ENCODE measurements around the gene PTCHD4. TPM values are rescaled to one million over a fixed set of nuclear protein-coding genes. Genes with fewer than 3 reads are reported as not detected.

PTCHD4 gene
- total and polyA plus RNA-seq, 4 donors = 0.07 to 0.65 TPM; not detected in 2

- WGBS = 66% methylated on average over 4 of the region's 4 CpGs
- no peaks in the 10 kb centered on the region for H3K9me3 ChIP-seq (ENCODE audit: control insufficient read depth in 4 of 4, low read length in 3 of 4)
- H3K4me1 ChIP-seq (ENCODE audit: control insufficient read depth in 4 of 4, insufficient read depth in 4 of 4, low read length in 3 of 4) = no peaks in the 10 kb centered on the region
- H3K36me3 ChIP-seq (ENCODE audit: control insufficient read depth in 4 of 4, insufficient read depth in 3 of 4, low read depth in 1 of 4, low read length in 3 of 4) = no peaks in the 10 kb centered on the region
- no peak overlapping the region for H3K4me3 ChIP-seq (ENCODE audit: low read depth in 1 of 3, low read length in 3 of 3)
- TF ChIP-seq HNF4G (IDR thresholded peaks at IDR 0.05) (no peak), JUND (IDR thresholded peaks at IDR 0.05) (no peak), NR2F2 (IDR thresholded peaks at IDR 0.05) (no peak), TAF1 (conservative IDR thresholded peaks at IDR 0.05) (no peak), SP1 (IDR thresholded peaks at IDR 0.05) (no peak), HNF4A (conservative IDR thresholded peaks at IDR 0.05) (no peak), GABPA (IDR thresholded peaks at IDR 0.05 in 1 of 2, conservative IDR thresholded peaks at IDR 0.05 in 1 of 2) (no peak), RXRA (IDR thresholded peaks at IDR 0.05) (no peak), FOXA1 (IDR thresholded peaks at IDR 0.05) (no peak), RAD21 (IDR thresholded peaks at IDR 0.05) (no peak), EGR1 (IDR thresholded peaks at IDR 0.05; ENCODE audit: low read depth in 2 of 2) (no peak), YY1 (IDR thresholded peaks at IDR 0.05) (no peak), REST (IDR thresholded peaks at IDR 0.05) (no peak), MAX (IDR thresholded peaks at IDR 0.05) (no peak), FOXA2 (IDR thresholded peaks at IDR 0.05) (no peak)
- TF ChIP-seq, protein P1, sequence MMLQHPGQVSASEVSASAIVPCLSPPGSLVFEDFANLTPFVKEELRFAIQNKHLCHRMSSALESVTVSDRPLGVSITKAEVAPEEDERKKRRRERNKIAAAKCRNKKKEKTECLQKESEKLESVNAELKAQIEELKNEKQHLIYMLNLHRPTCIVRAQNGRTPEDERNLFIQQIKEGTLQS (IDR thresholded peaks at IDR 0.05) = no peak
- TF ChIP-seq, protein P2, sequence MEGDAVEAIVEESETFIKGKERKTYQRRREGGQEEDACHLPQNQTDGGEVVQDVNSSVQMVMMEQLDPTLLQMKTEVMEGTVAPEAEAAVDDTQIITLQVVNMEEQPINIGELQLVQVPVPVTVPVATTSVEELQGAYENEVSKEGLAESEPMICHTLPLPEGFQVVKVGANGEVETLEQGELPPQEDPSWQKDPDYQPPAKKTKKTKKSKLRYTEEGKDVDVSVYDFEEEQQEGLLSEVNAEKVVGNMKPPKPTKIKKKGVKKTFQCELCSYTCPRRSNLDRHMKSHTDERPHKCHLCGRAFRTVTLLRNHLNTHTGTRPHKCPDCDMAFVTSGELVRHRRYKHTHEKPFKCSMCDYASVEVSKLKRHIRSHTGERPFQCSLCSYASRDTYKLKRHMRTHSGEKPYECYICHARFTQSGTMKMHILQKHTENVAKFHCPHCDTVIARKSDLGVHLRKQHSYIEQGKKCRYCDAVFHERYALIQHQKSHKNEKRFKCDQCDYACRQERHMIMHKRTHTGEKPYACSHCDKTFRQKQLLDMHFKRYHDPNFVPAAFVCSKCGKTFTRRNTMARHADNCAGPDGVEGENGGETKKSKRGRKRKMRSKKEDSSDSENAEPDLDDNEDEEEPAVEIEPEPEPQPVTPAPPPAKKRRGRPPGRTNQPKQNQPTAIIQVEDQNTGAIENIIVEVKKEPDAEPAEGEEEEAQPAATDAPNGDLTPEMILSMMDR (IDR thresholded peaks at IDR 0.05; ENCODE audit: low read depth, low read length, missing input control) = no peak
- TF ChIP-seq, protein P3, sequence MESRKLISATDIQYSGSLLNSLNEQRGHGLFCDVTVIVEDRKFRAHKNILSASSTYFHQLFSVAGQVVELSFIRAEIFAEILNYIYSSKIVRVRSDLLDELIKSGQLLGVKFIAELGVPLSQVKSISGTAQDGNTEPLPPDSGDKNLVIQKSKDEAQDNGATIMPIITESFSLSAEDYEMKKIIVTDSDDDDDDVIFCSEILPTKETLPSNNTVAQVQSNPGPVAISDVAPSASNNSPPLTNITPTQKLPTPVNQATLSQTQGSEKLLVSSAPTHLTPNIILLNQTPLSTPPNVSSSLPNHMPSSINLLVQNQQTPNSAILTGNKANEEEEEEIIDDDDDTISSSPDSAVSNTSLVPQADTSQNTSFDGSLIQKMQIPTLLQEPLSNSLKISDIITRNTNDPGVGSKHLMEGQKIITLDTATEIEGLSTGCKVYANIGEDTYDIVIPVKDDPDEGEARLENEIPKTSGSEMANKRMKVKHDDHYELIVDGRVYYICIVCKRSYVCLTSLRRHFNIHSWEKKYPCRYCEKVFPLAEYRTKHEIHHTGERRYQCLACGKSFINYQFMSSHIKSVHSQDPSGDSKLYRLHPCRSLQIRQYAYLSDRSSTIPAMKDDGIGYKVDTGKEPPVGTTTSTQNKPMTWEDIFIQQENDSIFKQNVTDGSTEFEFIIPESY (IDR thresholded peaks at IDR 0.05) = no peak
- H3K27me3 ChIP-seq (ENCODE audit: control insufficient read depth in 4 of 4, insufficient read depth in 4 of 4, low read length in 3 of 4) = peaks cover 0 to 3% (median 0%) of the 10 kb centered on the region in 4 donors
- H3K27ac ChIP-seq (ENCODE audit: low read depth in 1 of 2, low read length in 2 of 2) = no peak overlapping the region
- DNase-seq (ENCODE audit: low spot score) = no peak
- H3K9ac ChIP-seq (ENCODE audit: low read depth in 1 of 2, low read length in 2 of 2) = no peak overlapping the region
Observed at GRCh38 chr6:48090546-48090945, 20.5 kb downstream of the PTCHD4 start.
